GM12878 (cell line): ENCODE measurements around the gene ANKRD13A.

Source experiments
- ATF7 ChIP-seq: fragments of 450-650 bp; IDR thresholded peaks from 2 replicates; pipeline ENCODE4 v1.6.1; 2016; ENCODE audit warnings: low read depth, mild to moderate bottlenecking
- CHD2 ChIP-seq: IDR thresholded peaks from 2 replicates; pipeline ENCODE4 v1.6.1; 2011; ENCODE audit warnings: low read depth, low read length, improper control_type of control experiment, borderline replicate concordance
- CHD4 ChIP-seq: fragments of 200-600 bp; sonication (generic); IDR thresholded peaks from 2 replicates; pipeline ENCODE4 v1.6.1; 2016; ENCODE audit warnings: mild to moderate bottlenecking
- CREM ChIP-seq: IDR thresholded peaks from 2 replicates; pipeline ENCODE4 v1.6.1; 2014; ENCODE audit warnings: antibody characterized with exemption, low read depth
- CTCF ChIP-seq, 3 experiments: IDR thresholded peaks in 2 of 3; conservative IDR thresholded peaks in 1 of 3; 2 replicates each; pipeline ENCODE4 v1.5.1; 2011; ENCODE audit warnings: low read depth in 3 of 3, low read length in 3 of 3, mild to moderate bottlenecking in 3 of 3, control low read depth in 2 of 3, moderate library complexity in 2 of 3, inconsistent platforms in 1 of 3, mixed read lengths in 1 of 3; ENCODE audit not compliant: control insufficient read depth in 2 of 3, insufficient read depth in 1 of 3; ENCODE audit errors: extremely low read depth in 1 of 3
- E2F4 ChIP-seq: IDR thresholded peaks from 2 replicates; pipeline ENCODE4 v1.6.1; 2012; ENCODE audit warnings: low read depth, low read length, improper control_type of control experiment
- IRF4 ChIP-seq: IDR thresholded peaks from 2 replicates; pipeline ENCODE4 v1.6.1; 2011; ENCODE audit warnings: low read depth, low read length
- KLF5 ChIP-seq: fragments of 450-650 bp; IDR thresholded peaks from 2 replicates; pipeline ENCODE4 v1.6.1; 2014; ENCODE audit warnings: mild to moderate bottlenecking; ENCODE audit not compliant: partially characterized antibody
- MLLT1 ChIP-seq: fragments of 450-650 bp; IDR thresholded peaks from 2 replicates; pipeline ENCODE4 v1.6.1; 2016; ENCODE audit warnings: mild to moderate bottlenecking
- NFIC ChIP-seq: IDR thresholded peaks from 2 replicates; pipeline ENCODE4 v1.6.1; 2012; ENCODE audit warnings: low read depth, mild to moderate bottlenecking, inconsistent platforms, low read length, moderate library complexity
- PBX3 ChIP-seq: IDR thresholded peaks from 2 replicates; pipeline ENCODE4 v1.6.1; 2011; ENCODE audit warnings: mild to moderate bottlenecking, low read depth, low read length, moderate library complexity; ENCODE audit not compliant: insufficient replicate concordance
- RBBP5 ChIP-seq: fragments of 200-600 bp; sonication (generic); conservative IDR thresholded peaks from 2 replicates; pipeline ENCODE4 v1.6.1; 2016
- SP1 ChIP-seq: IDR thresholded peaks from one replicate; pipeline ENCODE4 v1.6.1; 2011; ENCODE audit warnings: low read depth, low read length
- ZNF24 ChIP-seq: fragments of 450-650 bp; IDR thresholded peaks from 2 replicates; pipeline ENCODE4 v1.6.1; 2017; ENCODE audit warnings: antibody characterized with exemption, mild to moderate bottlenecking

GRCh38 chr12:109958374-109958773 is 40.9 kb upstream of the ANKRD13A start:
- TF ChIP-seq CHD2 (no peak), MLLT1 (no peak), ZNF24 (no peak), PBX3 (no peak), KLF5 (no peak), NFIC (no peak), CREM (no peak), E2F4 (no peak), IRF4 (no peak), CTCF (IDR thresholded peaks at IDR 0.05 in 2 of 3, conservative IDR thresholded peaks at IDR 0.05 in 1 of 3; ENCODE audit: control insufficient read depth in 2 of 3, extremely low read depth in 1 of 3, insufficient read depth in 1 of 3, low read depth in 3 of 3, low read length in 3 of 3) (no peak), SP1 (no peak), ATF7 (no peak), RBBP5 (no peak), CHD4 (no peak)
